AG10803 (cell line): ENCODE data around the gene LIPC.

ENCODE experiments used
- DNase-seq: peaks from one replicate; pipeline ENCODE4 v3.0.0; 2010; ENCODE audit warnings: low read depth
- H3K4me3 ChIP-seq: 2 replicates; pipeline ENCODE4 v1.5.1; 2011; ENCODE audit warnings: mild to moderate bottlenecking, low read length, control low read depth
- TF ChIP-seq, protein P1 (sequence below): conservative IDR thresholded peaks from 2 replicates; pipeline ENCODE4 v1.5.1; 2011; ENCODE audit warnings: mild to moderate bottlenecking, low read length, control low read depth, inconsistent platforms

Gene LIPC

DNA sequence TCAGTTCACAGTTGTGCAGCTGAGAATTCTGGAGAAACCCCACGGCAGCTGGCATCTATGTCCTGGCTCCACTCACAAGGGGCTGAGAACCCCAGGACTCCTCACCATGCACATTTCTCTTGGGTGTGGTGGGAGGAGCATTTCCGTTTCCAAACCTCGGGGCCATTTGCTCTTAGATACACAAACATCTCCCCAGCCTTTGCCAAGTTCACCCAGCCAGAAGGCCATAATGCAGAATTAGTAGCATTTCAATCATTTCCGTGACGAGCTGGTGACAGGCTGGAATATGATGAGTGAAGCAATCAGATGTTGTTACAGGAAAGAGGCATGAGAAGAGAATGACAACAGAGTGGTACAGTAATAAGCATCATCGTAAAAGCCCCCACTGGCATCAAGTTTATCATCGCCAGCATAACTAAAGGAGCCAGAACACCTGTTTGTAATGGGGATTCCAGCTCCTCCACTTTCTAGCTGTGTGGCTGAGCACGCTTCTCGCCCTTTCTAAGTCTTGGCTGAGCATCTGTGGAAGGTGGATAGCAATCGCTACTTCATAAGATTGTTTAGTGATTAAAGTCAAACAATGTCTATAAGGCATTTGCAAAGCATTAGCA is 82.0 kb downstream of the LIPC start:
- no peak for DNase-seq
- TF ChIP-seq, protein P1, sequence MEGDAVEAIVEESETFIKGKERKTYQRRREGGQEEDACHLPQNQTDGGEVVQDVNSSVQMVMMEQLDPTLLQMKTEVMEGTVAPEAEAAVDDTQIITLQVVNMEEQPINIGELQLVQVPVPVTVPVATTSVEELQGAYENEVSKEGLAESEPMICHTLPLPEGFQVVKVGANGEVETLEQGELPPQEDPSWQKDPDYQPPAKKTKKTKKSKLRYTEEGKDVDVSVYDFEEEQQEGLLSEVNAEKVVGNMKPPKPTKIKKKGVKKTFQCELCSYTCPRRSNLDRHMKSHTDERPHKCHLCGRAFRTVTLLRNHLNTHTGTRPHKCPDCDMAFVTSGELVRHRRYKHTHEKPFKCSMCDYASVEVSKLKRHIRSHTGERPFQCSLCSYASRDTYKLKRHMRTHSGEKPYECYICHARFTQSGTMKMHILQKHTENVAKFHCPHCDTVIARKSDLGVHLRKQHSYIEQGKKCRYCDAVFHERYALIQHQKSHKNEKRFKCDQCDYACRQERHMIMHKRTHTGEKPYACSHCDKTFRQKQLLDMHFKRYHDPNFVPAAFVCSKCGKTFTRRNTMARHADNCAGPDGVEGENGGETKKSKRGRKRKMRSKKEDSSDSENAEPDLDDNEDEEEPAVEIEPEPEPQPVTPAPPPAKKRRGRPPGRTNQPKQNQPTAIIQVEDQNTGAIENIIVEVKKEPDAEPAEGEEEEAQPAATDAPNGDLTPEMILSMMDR = no peak
- H3K4me3 ChIP-seq = no peak overlapping the region

DNA sequence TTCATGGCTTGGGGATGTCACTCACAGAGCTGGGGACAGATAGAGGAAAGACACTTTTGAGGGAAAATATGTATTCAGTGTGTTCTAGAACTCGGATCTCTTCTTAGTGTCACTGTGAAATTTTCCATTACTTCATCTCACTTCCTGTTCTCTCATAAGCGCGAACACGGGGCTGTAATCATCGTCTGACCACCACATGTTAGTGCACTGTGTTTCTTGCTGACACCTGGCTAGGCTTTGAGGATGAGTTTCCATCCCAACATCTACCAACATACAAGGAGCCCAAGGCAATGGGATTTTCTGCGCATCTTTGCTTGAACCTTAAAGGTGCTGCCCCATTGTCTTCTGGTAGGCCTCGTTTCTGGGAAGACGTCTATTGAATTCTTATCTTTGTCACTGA is 84.0 kb downstream of the LIPC start:
- H3K4me3 ChIP-seq = no peak overlapping the region
- no peak for DNase-seq
- TF ChIP-seq, protein P1 = no peak

DNA sequence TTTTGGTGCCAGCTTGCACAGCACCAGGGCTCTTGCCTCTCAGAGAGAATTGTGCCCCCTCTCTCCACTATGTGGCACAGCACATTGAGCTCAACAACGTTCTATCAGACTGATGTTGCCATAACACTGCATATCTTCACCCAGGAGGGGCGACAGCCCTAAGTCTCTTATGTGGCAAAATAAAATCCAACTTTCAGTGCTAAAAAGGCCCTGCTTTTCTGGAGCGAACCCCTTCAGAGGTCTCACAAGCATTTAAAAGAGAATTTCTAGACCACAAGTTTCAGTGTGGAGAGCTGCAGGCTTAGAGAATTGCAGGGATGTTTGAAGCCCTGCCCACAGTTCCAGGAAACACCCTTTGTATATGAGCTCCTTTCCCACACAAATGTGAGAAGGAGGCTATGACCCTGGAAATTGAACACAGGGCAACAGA is 85.5 kb downstream of the LIPC start:
- no peak for DNase-seq
- TF ChIP-seq, protein P1 = no peak
- no peak overlapping the region for H3K4me3 ChIP-seq

DNA sequence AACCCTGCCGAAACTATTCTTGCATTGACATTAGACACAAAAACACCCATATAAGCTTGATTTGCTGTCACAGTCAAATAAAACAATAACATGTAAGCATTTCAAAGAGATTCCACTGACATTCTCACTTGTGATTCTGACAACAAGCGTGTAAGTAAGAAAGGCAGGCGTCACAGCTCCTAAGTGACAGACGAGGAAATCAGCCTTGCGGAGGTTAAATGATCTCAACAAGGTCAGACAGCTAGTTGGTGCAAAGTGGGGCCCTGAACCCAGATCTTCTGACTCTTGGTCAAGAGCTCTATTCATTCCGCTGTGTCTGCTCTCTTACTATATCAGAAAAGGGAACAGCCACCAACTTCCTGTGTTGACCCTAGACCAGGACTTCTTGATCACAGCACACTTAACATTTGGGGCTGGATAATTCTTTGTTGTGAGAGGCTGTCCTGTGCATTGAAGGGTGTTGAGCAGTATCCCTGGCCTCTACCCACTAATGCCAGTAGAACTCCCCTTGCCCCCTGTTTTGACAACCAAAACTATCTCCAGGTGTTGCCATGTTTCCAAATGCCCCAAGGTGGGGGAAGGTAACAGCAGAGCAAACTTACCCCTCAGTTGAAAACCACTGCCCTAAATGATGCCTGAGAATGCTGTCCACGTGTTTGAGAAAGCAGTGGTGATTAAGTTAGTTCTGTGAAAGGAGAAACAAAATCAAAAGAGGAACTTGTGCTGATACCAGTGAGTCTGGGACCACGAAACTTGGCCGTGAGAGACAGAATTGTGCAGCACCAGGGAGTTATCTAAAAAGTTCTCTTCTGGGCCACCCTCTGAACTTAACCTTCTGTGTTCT is 86.1 kb downstream of the LIPC start:
- TF ChIP-seq, protein P1 = no peak
- H3K4me3 ChIP-seq = no peak overlapping the region
- no peak for DNase-seq

DNA sequence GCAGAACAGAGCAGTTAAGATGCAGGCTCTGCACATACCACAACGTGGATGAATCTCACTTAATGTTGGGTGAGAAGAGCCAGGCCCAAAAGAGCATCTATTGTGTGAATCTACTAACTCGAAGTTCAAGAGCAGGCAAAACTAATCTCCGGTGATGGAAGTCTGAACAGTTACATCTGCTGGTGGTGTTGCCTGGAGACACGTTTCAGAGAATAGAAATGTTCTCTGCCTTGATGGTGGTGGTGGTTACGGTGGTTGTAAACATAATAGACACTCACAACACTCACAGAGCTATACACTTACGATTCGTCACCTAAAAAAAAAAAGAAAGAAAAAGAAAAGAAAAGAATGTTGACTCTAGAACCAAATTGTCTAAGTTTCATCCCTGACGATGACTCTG is 86.8 kb downstream of the LIPC start:
- DNase-seq = no peak

DNA sequence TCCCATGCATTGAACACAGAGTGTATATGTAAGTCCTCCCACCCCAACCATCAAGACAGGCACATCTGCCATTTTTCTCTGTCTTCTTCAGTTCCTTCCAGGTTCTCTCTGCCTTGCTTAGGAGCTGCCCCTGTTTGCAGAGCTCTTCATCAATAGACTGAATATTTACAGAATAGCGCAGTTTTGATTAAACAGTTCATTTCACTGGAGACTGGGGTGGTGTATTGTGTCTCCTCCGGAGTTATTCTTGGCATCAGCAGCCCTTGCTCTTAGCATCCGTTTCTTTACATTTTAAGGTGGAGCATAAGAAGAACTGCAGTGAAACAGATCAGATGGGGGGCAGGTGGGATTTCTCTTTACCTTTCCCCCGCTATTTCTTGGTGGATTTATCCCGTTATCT is 87.7 kb downstream of the LIPC start:
- TF ChIP-seq, protein P1 = no peak
- DNase-seq = no peak
- no peak overlapping the region for H3K4me3 ChIP-seq

More for the DNA sequence above, 86.8 kb downstream of the LIPC start:
- TF ChIP-seq, protein P1 = no peak
- H3K4me3 ChIP-seq = no peak overlapping the region

DNA sequence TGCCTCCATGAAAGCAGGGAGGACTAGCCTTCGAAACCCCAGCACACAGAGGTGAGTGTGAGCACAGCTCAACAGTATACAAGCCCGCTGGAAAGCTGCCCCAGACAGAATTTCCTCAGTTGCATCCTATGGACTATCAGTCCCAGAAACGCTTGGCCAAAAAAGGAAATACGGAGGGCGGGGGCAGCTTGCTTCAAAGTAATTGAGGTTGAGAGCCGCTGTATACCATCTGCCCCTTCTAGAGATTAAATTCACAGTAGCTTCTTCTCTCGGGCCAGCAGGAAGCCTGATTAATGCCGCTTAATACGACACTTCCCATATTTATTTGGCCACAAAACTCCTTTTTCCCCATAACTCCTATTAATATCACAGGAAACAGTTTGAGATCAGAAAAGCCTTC is 88.7 kb downstream of the LIPC start:
- no peak for DNase-seq
- H3K4me3 ChIP-seq = no peak overlapping the region
- TF ChIP-seq, protein P1 = no peak
